CD4-positive, CD25-positive, alpha-beta regulatory T cell (primary cell): ENCODE data around the gene CCR7. TPM values are rescaled to one million over a fixed set of nuclear protein-coding genes. Genes with fewer than 3 reads are reported as not detected.
A peak's percentile ranks its signal among the peaks of the same experiment; 100 is the strongest.

ENCODE experiments used
- ATAC-seq, 2 donors: fragments of 150-1000 bp; cut with Tn5 transposase; one replicate each; pipeline ENCODE4 v1.10.0; 2021; ENCODE audit warnings: low read depth in 2 of 2, moderate number of reproducible peaks in 2 of 2, moderate library complexity in 1 of 2
- DNase-seq, 3 donors: peaks; one replicate each; pipeline versions ENCODE4 v3.0.0 to v3.0.0-alpha.2; 2012 to 2022; ENCODE audit warnings: mixed read lengths in 1 of 3
- H3K27ac ChIP-seq: one replicate; pipeline ENCODE4 v1.7.0; 2013; ENCODE audit warnings: mild to moderate bottlenecking, low read length; ENCODE audit not compliant: insufficient read depth, poor library complexity, severe bottlenecking
- H3K27me3 ChIP-seq: one replicate; pipeline ENCODE4 v1.7.0; 2013; ENCODE audit warnings: low read length; ENCODE audit not compliant: control insufficient read depth, insufficient read depth
- H3K36me3 ChIP-seq: one replicate; pipeline ENCODE4 v1.7.0; 2013; ENCODE audit warnings: mild to moderate bottlenecking, low read length, moderate library complexity; ENCODE audit not compliant: control insufficient read depth, insufficient read depth
- H3K4me1 ChIP-seq: 2 replicates; pipeline ENCODE4 v1.7.0; 2013; ENCODE audit warnings: mild to moderate bottlenecking, low read length; ENCODE audit not compliant: insufficient read depth, control insufficient read depth, poor library complexity, severe bottlenecking
- H3K4me3 ChIP-seq: one replicate; pipeline ENCODE4 v1.7.0; 2013; ENCODE audit warnings: low read depth, mild to moderate bottlenecking, low read length, moderate library complexity
- H3K9me3 ChIP-seq, 2 experiments: 1 replicate in 1 of 2; 2 replicates in 1 of 2; pipeline ENCODE4 v1.7.0; 2013; ENCODE audit warnings: low read length in 2 of 2, mild to moderate bottlenecking in 1 of 2, moderate library complexity in 1 of 2; ENCODE audit not compliant: control insufficient read depth in 2 of 2
- H3K27ac Mint-ChIP-seq, 3 donors: one replicate each; pipeline ENCODE4 v1.8.0; 2020 to 2022; ENCODE audit warnings: mild to moderate bottlenecking in 3 of 3, mixed read lengths in 3 of 3, moderate library complexity in 2 of 3
- H3K27me3 Mint-ChIP-seq: one replicate; pipeline ENCODE4 v1.8.0; 2022; ENCODE audit warnings: mild to moderate bottlenecking, mixed read lengths
- H3K36me3 Mint-ChIP-seq: one replicate; pipeline ENCODE4 v1.8.0; 2020; ENCODE audit warnings: mixed read lengths
- H3K4me1 Mint-ChIP-seq, 4 donors: one replicate each; pipeline ENCODE4 v1.8.0; 2020 to 2022; ENCODE audit warnings: mixed read lengths in 4 of 4, mild to moderate bottlenecking in 1 of 4
- H3K4me3 Mint-ChIP-seq, 4 donors: one replicate each; pipeline ENCODE4 v1.8.0; 2020 to 2022; ENCODE audit warnings: mild to moderate bottlenecking in 4 of 4, mixed read lengths in 4 of 4, moderate library complexity in 3 of 4
- H3K9me3 Mint-ChIP-seq, 7 donors: one replicate each; pipeline ENCODE4 v1.8.0; 2020 to 2022; ENCODE audit warnings: mixed read lengths in 7 of 7, mild to moderate bottlenecking in 3 of 7, moderate library complexity in 2 of 7
- polyA plus RNA-seq, 4 donors: library from polyadenylated mRNA; unstranded; fragments of 300-500 nt; fragmentation: Illumina TruSeq; gene quantifications; one replicate each; pipeline ENCODE4 v1.2.3, GENCODE V29; 2021
- total RNA-seq: library from RNA; stranded (reverse); gene quantifications from one replicate; pipeline ENCODE4 v1.2.3, GENCODE V29; 2022

CCR7 gene
- total and polyA plus RNA-seq, 5 donors from 2014 or later = 192 to 828 (median 530) TPM

GRCh38 chr17:40528692-40529417 lies 36.4 kb downstream of the CCR7 start:
- ATAC-seq = no peak
- H3K9me3 Mint-ChIP-seq = peaks cover 0 to 20% (median 6%) of the 10 kb centered on the region in 7 donors
- H3K4me3 Mint-ChIP-seq = no peak overlapping the region
- H3K4me3 ChIP-seq = no peak overlapping the region
- H3K27me3 Mint-ChIP-seq = peaks cover 5% of the 10 kb centered on the region
- peaks cover 42% of the 10 kb centered on the region for H3K4me1 ChIP-seq
- peak in 1 of 3 donors; percentile 47 for DNase-seq
- H3K36me3 Mint-ChIP-seq = peaks cover 7% of the 10 kb centered on the region
- peaks cover 24 to 47% (median 34%) of the 10 kb centered on the region in 4 donors for H3K4me1 Mint-ChIP-seq
- H3K9me3 ChIP-seq = peaks cover 9 to 16% of the 10 kb centered on the region in 2 experiments
- H3K27me3 ChIP-seq = peaks cover 2% of the 10 kb centered on the region
- H3K36me3 ChIP-seq = no peaks in the 10 kb centered on the region
- H3K27ac Mint-ChIP-seq = peak overlapping the region in 1 of 3 donors; percentile 27
- H3K27ac ChIP-seq = no peak overlapping the region

DNA sequence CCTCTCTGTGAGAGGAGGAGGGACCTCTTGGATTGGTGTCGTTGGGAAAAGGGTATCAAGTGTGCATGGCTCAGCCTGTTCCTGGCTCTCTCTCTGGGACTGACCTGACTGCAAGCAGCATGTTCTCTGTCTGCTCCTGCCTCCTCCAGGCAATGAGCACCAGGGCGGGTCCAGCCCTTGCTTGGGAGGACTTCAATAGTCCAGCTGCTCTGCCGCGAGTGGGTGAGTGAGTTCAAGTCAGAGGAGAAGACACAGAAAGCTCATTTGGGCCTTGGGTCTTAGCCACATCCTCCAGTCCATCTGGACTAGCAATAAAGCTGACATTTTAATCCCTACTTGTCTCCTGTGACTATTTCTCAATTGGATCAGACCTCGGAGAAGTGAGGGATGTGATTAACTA lies 38.6 kb downstream of the CCR7 start:
- no peak overlapping the region for H3K27ac ChIP-seq
- peaks cover 11% of the 10 kb centered on the region for H3K36me3 Mint-ChIP-seq
- H3K9me3 Mint-ChIP-seq = peaks cover 0 to 23% (median 7%) of the 10 kb centered on the region in 7 donors
- H3K4me3 Mint-ChIP-seq = no peak overlapping the region
- no peak for ATAC-seq
- H3K4me3 ChIP-seq = no peak overlapping the region
- peaks cover 9 to 16% of the 10 kb centered on the region in 2 experiments for H3K9me3 ChIP-seq
- peaks cover 5 to 32% (median 13%) of the 10 kb centered on the region in 4 donors for H3K4me1 Mint-ChIP-seq
- peaks cover 20% of the 10 kb centered on the region for H3K4me1 ChIP-seq
- H3K27ac Mint-ChIP-seq = no peak overlapping the region
- no peak for DNase-seq
- H3K36me3 ChIP-seq = no peaks in the 10 kb centered on the region
- no peaks in the 10 kb centered on the region for H3K27me3 Mint-ChIP-seq
- peaks cover 2% of the 10 kb centered on the region for H3K27me3 ChIP-seq

- Mint-ChIP-seq H3K36me3 (peaks cover 11% of the 10 kb centered on the region), H3K4me3 (no peak overlapping the region), H3K9me3 (peaks cover 0 to 23% (median 7%) of the 10 kb centered on the region in 7 donors), H3K27ac (no peak overlapping the region), H3K27me3 (peaks cover 6% of the 10 kb centered on the region), H3K4me1 (peaks cover 0 to 20% (median 3%) of the 10 kb centered on the region in 4 donors)
- H3K9me3 ChIP-seq = peaks cover 9 to 16% of the 10 kb centered on the region in 2 experiments
- ATAC-seq (no peak), DNase-seq (no peak)
- peaks cover 7% of the 10 kb centered on the region for H3K4me1 ChIP-seq
- no peak overlapping the region for H3K4me3 ChIP-seq
- H3K27me3 ChIP-seq = peaks cover 2% of the 10 kb centered on the region
- H3K27ac ChIP-seq = no peak overlapping the region
- H3K36me3 ChIP-seq = no peaks in the 10 kb centered on the region
Observed at GRCh38 chr17:40525294-40525693, 40.0 kb downstream of the CCR7 start.

GRCh38 chr17:40524243-40524965 lies 40.9 kb downstream of the CCR7 start:
- no peaks in the 10 kb centered on the region for H3K36me3 ChIP-seq
- H3K27ac ChIP-seq = no peak overlapping the region
- peaks cover 0 to 20% (median under 1%) of the 10 kb centered on the region in 4 donors for H3K4me1 Mint-ChIP-seq
- H3K27me3 Mint-ChIP-seq = peaks cover 6% of the 10 kb centered on the region
- H3K36me3 Mint-ChIP-seq = peaks cover 11% of the 10 kb centered on the region
- H3K4me1 ChIP-seq = peaks cover 8% of the 10 kb centered on the region
- DNase-seq (no peak), ATAC-seq (no peak)
- H3K27me3 ChIP-seq = peaks cover 2% of the 10 kb centered on the region
- peaks cover 9 to 16% of the 10 kb centered on the region in 2 experiments for H3K9me3 ChIP-seq
- H3K4me3 Mint-ChIP-seq = no peak overlapping the region
- peaks cover 0 to 23% (median 7%) of the 10 kb centered on the region in 7 donors for H3K9me3 Mint-ChIP-seq
- no peak overlapping the region for H3K4me3 ChIP-seq
- H3K27ac Mint-ChIP-seq = no peak overlapping the region

DNA sequence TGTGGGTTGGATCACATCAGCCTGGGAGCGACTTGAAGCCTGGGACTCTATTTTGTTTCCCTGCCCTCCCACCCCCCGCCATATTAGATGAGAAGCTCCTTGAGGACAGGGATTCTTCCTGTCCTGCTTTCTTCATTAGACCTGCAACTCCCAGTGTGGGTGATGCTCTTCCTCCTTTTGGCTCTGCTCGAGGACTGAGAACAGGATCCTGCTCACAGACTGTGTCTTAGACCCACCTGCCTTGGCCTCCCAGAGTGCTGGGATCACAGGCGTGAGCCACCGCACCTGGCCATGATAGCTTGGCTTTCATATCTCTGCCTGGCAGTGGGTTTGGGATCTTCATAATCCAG lies 42.3 kb downstream of the CCR7 start:
- no peak overlapping the region for H3K27ac ChIP-seq
- peaks cover 0 to 23% (median 7%) of the 10 kb centered on the region in 7 donors for H3K9me3 Mint-ChIP-seq
- H3K4me1 Mint-ChIP-seq = peaks cover 5 to 26% (median 5%) of the 10 kb centered on the region in 4 donors
- no peaks in the 10 kb centered on the region for H3K36me3 ChIP-seq
- H3K9me3 ChIP-seq = peaks cover 9 to 16% of the 10 kb centered on the region in 2 experiments
- peaks cover 10% of the 10 kb centered on the region for H3K4me1 ChIP-seq
- peak overlapping the region in 1 of 3 donors; percentile 76 for H3K27ac Mint-ChIP-seq
- ATAC-seq (no peak), DNase-seq (no peak)
- no peak overlapping the region for H3K4me3 ChIP-seq
- peaks cover 6% of the 10 kb centered on the region for H3K27me3 Mint-ChIP-seq
- no peak overlapping the region for H3K4me3 Mint-ChIP-seq
- H3K27me3 ChIP-seq = peaks cover 2% of the 10 kb centered on the region
- peaks cover 11% of the 10 kb centered on the region for H3K36me3 Mint-ChIP-seq

DNA sequence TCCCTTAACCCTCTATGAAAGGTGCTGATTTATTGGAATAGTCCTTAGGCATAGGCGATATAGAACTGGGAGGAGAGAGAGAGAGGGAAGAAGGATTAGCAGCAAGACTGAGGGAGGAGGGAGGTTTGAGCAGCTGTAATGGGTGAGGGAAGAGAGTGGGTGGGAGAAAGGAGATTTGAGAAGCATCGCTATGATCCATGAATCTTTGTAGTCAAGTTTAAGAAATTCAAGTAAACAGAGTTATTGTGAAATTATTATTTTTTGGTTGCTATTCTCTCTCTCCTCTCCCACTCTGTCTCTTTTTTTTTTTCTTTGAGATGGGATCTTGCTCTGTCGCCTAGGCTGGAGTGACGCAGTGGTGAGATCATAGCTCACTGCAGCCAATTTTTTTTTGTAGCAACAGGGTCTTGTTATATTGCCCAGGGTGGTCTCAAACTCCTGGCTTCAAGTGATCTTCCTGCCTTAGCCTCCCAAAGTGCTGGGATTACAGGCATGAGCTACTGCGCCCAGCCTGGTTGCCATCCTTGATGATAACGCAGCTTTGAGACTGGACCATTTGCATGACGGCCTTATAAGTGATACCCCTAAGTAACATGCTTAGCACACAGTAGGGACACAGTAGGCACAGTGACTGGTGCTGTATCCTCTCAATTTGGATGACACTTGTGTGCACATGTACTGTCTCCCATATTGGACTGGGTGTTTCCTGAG lies 42.9 kb downstream of the CCR7 start:
- Mint-ChIP-seq H3K36me3 (peaks cover 11% of the 10 kb centered on the region), H3K27ac (peak overlapping the region in 1 of 3 donors; percentile 12), H3K4me3 (no peak overlapping the region), H3K4me1 (peaks cover 6 to 29% (median 7%) of the 10 kb centered on the region in 4 donors), H3K27me3 (peaks cover 6% of the 10 kb centered on the region), H3K9me3 (peaks cover 0 to 23% (median 7%) of the 10 kb centered on the region in 7 donors)
- H3K4me1 ChIP-seq = peaks cover 16% of the 10 kb centered on the region
- H3K27ac ChIP-seq = no peak overlapping the region
- H3K9me3 ChIP-seq = peaks cover 9 to 16% of the 10 kb centered on the region in 2 experiments
- H3K36me3 ChIP-seq = no peaks in the 10 kb centered on the region
- H3K27me3 ChIP-seq = peaks cover 2% of the 10 kb centered on the region
- DNase-seq (no peak), ATAC-seq (no peak)
- H3K4me3 ChIP-seq = no peak overlapping the region

- H3K36me3 Mint-ChIP-seq = peaks cover 11% of the 10 kb centered on the region
- Histone ChIP-seq H3K4me3 (no peak overlapping the region), H3K36me3 (no peaks in the 10 kb centered on the region), H3K27ac (no peak overlapping the region), H3K27me3 (peaks cover 2% of the 10 kb centered on the region), H3K4me1 (peaks cover 29% of the 10 kb centered on the region), H3K9me3 (peaks cover 9 to 16% of the 10 kb centered on the region in 2 experiments)
- H3K27ac Mint-ChIP-seq = no peak overlapping the region
- peaks cover 17 to 43% (median 20%) of the 10 kb centered on the region in 4 donors for H3K4me1 Mint-ChIP-seq
- no peak overlapping the region for H3K4me3 Mint-ChIP-seq
- H3K9me3 Mint-ChIP-seq = peaks cover 0 to 22% (median 7%) of the 10 kb centered on the region in 7 donors
- DNase-seq (no peak), ATAC-seq (no peak)
- H3K27me3 Mint-ChIP-seq = peaks cover 10% of the 10 kb centered on the region
Observed at GRCh38 chr17:40520991-40521453, 44.2 kb downstream of the CCR7 start.
